Muscle of leg (tissue), 11 donors: ENCODE measurements around the gene SPEM2. TPM values are rescaled to one million over a fixed set of nuclear protein-coding genes. Genes with fewer than 3 reads are reported as not detected.
A peak's percentile ranks its signal among the peaks of the same experiment; 100 is the strongest.

Experiments
- DNase-seq: peaks from one replicate; pipeline ENCODE4 v3.0.0; 2013
- H3K27ac ChIP-seq: one replicate; pipeline ENCODE4 v1.5.1; 2013; ENCODE audit warnings: mild to moderate bottlenecking, low read length, control low read depth
- H3K27me3 ChIP-seq: one replicate; pipeline ENCODE4 v1.6.1; 2013; ENCODE audit warnings: low read length; ENCODE audit not compliant: control insufficient read depth, insufficient read depth
- H3K36me3 ChIP-seq: one replicate; pipeline ENCODE4 v1.6.1; 2013; ENCODE audit warnings: low read length; ENCODE audit not compliant: control insufficient read depth, insufficient read depth
- H3K4me1 ChIP-seq: one replicate; pipeline ENCODE4 v1.6.1; 2013; ENCODE audit warnings: low read length; ENCODE audit not compliant: control insufficient read depth, insufficient read depth
- H3K4me3 ChIP-seq: one replicate; pipeline ENCODE4 v1.5.1; 2013; ENCODE audit warnings: low read length, control low read depth
- H3K9me3 ChIP-seq: replicated peaks from 2 replicates; pipeline ENCODE4 v1.6.1; 2013; ENCODE audit warnings: low read depth, low read length; ENCODE audit not compliant: control insufficient read depth
- WGBS: methylation state at CpG from one replicate; pipeline ENCODE4 v1.1.5; 2013; ENCODE audit warnings: missing lambda C conversion rate; ENCODE audit not compliant: insufficient coverage; 5-methylcytosine and 5-hydroxymethylcytosine counted together
- polyA plus RNA-seq, 8 donors: library from polyadenylated mRNA; unstranded; fragments of 120-200 nt; gene quantifications; one replicate each; pipeline versions ENCODE4 v1.2.1 to v1.2.3, GENCODE V29; 2013; ENCODE audit warnings: inconsistent platforms in 1 of 8, low replicate concordance in 1 of 8; ENCODE audit not compliant: insufficient read length in 8 of 8, insufficient read depth in 1 of 8
- total RNA-seq: library from RNA; stranded (reverse); fragments of 120-200 nt; gene quantifications from one replicate; pipeline ENCODE4 v1.2.4, GENCODE V29; 2013

Gene SPEM2
- total and polyA plus RNA-seq, 9 donors: not detected

DNA sequence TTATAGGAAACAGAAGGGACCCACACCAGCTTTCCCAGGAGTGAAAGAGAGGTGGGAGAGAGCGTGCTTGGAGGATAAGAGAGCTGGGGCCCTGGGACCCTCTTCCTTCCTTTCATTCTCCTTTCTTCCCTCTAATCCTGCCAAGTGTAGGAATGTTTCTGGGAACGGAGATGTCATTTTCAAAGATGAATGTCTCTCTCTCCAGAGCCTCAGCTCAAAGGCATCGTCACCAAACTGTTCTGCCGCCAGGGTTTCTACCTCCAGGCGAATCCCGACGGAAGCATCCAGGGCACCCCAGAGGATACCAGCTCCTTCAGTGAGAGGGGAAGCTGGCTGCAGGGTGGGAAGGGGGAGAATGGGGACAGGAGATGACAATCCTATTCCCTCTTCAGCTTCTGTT lies 15.8 kb downstream of the SPEM2 start:
- Histone ChIP-seq H3K9me3 (no peaks in the 10 kb centered on the region), H3K36me3 (no peaks in the 10 kb centered on the region), H3K27me3 (peaks cover 74% of the 10 kb centered on the region), H3K4me3 (no peak overlapping the region), H3K27ac (no peak overlapping the region), H3K4me1 (peaks cover 81% of the 10 kb centered on the region)
- WGBS: 20% methylated on average over 1 of the region's 7 CpGs
- no peak for DNase-seq

DNA sequence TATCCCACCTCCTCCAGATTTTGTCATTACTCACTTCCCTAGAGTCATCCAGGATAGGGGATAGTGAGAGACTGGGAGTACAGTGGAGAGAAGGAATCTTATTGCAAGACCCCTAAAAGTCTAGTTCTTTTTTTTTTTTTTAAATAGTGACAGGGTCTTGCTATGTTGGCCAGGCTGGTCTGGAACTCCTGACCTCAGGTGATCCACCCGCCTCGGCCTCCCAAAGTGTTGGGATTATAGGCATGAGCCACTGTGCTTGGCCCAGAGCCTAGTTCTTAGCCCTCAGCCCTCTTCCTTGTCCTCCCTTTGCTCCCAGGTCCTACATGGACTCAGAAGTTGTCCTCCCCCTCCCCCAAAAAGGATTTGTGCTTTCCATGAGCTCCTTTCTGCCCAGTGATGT lies 16.7 kb downstream of the SPEM2 start:
- peaks cover 82% of the 10 kb centered on the region for H3K4me1 ChIP-seq

DNA sequence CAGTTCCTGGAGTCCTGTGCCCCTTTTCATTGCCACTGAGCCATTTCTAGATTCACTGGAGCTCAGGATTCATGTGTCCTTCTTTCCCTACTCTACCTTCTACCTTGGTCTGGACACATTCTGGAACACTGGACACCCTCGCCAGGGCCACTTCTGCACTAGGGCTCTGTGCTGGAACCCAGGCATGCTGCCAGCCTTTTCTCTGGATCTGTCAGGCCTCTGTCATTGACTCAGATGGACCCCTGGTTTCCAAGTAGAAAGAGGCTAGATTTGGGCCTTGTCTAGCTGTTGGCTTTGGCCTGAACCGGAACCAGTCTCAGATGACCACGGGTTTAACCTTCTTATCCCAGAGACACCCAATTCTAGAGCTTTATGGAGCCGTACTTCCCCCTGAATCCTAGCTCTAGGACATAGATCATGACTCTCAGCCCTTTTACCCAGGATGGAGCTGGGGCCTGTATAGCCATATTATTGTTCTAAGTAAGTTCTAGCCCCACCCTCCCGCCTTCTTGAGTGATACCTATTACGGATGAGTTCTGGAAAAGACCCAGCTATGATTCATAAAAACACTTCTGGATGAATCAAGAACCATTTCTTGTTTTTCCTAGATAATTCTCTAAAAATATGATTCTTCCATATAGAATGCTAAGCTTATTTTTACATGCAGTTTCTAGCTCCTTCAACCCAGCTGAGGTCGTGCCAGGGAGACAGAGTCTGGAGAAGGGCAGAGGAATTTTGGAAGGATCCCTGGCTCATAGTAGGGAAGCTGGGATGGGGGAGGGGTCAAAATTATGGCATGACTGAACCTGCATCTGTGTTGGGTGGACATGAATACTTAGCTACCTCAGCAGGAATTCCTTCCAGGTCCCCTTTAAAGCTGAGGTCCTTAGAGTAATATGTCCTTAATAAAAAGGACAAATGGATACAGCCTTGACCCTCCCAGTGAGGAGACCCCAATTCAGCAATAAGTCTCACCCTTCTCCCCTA lies 18.4 kb downstream of the SPEM2 start:
- H3K36me3 ChIP-seq: peaks cover 12% of the 10 kb centered on the region
- H3K27ac ChIP-seq: peak overlapping the region; percentile 90
- DNase-seq: no peak
- H3K27me3 ChIP-seq: peaks cover 71% of the 10 kb centered on the region
- H3K4me1 ChIP-seq: peaks cover 68% of the 10 kb centered on the region
- WGBS: 67% methylated on average over 3 of the region's 7 CpGs
- no peaks in the 10 kb centered on the region for H3K9me3 ChIP-seq
- H3K4me3 ChIP-seq: no peak overlapping the region

More for the DNA sequence above, 16.7 kb downstream of the SPEM2 start:
- WGBS: 88% methylated on average over 2 of the region's 2 CpGs
- H3K9me3 ChIP-seq: no peaks in the 10 kb centered on the region
- DNase-seq: no peak
- H3K36me3 ChIP-seq: peaks cover 3% of the 10 kb centered on the region
- no peak overlapping the region for H3K4me3 ChIP-seq
- no peak overlapping the region for H3K27ac ChIP-seq
- peaks cover 76% of the 10 kb centered on the region for H3K27me3 ChIP-seq

DNA sequence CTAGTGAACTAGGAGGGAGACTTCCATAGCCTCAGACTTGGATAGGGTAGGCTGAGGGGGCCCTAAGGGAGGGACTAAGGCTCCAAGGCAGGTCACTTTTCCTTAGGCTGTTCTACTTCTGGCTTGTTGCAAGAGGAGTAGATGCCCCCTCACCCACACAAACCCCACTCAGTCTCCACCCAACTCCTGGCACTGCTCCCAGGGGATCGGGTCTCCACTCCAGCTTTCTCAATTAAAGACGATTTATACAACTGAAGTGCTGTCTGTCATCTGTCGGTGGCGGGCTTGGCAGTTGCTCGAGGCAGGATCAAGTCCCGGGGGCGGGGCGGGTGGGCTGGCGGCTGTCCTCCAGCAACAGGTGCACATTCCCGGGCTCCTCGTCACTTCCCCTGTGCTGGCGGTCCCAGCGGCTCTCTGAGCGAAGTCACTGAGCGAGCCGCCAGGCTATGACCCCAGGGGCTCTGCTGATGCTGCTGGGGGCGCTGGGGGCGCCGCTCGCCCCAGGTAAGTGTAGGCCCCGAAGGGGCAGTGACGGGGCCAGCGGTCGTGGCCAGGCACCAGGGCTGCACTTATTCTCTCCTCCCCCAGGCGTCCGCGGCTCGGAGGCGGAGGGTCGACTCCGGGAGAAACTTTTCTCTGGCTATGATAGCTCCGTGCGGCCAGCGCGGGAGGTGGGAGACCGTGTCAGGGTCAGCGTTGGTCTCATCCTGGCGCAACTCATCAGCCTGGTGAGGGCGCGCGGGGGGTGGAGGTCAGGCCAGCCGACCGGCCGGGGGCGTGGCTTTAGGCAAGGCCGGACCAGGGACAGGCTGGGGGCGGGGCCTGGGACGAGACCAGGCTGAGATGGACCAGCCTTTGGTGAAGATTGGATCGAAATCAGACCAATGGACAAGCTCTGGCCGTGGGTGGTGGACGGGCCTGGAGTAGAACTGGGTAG lies 19.5 kb downstream of the SPEM2 start, which contains the start of gene CHRNB1:
CHRNB1 (plus strand) TSS at position 380 of the 937 bp plus-strand sequence; CDS start at position 447, 67 bp downstream.
- Histone ChIP-seq H3K9me3 (no peaks in the 10 kb centered on the region), H3K4me1 (peaks cover 63% of the 10 kb centered on the region), H3K27me3 (peaks cover 60% of the 10 kb centered on the region), H3K4me3 (peak within 1 kb of the TSS; percentile 82), H3K27ac (peak within 1 kb of the TSS; percentile 99), H3K36me3 (peaks cover 12% of the 10 kb centered on the region)
- DNase-seq: peak; percentile 81
- 2% methylated on average over 46 of the region's 51 CpGs for WGBS

DNA sequence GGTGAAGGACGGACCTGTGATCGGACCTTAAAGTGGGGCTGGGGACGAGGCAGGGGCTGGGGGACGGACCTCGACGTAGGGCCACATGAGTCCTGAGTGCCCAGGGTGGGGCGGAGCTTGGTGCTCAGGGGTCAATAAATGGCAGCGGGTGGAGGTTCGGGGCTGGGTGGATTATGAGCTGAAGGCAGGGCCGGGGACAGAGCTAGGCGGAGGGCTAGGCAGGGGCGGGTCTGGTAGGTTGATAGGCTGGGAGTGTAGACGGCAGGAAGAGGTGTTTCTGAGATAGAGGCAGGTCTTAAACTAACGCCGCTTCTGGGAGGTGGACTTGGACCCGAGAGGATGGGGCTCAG lies 20.2 kb downstream of the SPEM2 start:
- H3K9me3 ChIP-seq: no peaks in the 10 kb centered on the region
- DNase-seq: peak; percentile 44
- peaks cover 12% of the 10 kb centered on the region for H3K36me3 ChIP-seq
- H3K27ac ChIP-seq: peak overlapping the region; percentile 99
- H3K4me3 ChIP-seq: peak overlapping the region; percentile 82
- 7% methylated on average over 13 of the region's 16 CpGs for WGBS
- H3K27me3 ChIP-seq: peaks cover 53% of the 10 kb centered on the region
- H3K4me1 ChIP-seq: peaks cover 56% of the 10 kb centered on the region

DNA sequence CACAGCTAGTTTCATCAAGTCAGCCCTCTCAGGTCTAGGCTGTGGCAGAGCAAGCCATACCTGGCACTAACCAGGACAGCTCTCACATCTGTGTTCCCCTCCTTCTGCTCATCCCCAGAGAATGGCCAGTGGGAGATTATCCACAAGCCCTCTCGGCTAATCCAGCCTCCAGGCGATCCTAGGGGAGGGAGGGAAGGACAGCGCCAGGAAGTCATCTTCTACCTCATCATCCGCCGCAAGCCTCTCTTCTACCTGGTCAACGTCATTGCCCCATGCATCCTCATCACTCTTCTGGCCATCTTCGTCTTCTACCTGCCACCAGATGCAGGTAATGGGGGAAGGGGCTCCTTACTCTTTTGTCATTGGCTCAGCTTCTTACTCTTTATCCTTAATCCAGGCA lies 23.0 kb downstream of the SPEM2 start:
- Histone ChIP-seq H3K27ac (no peak overlapping the region), H3K36me3 (peaks cover 14% of the 10 kb centered on the region), H3K4me3 (no peak overlapping the region), H3K4me1 (peaks cover 37% of the 10 kb centered on the region), H3K27me3 (peaks cover 39% of the 10 kb centered on the region), H3K9me3 (no peaks in the 10 kb centered on the region)
- DNase-seq: no peak
- no CpG with 5 or more reads among the region's 7 CpGs for WGBS

DNA sequence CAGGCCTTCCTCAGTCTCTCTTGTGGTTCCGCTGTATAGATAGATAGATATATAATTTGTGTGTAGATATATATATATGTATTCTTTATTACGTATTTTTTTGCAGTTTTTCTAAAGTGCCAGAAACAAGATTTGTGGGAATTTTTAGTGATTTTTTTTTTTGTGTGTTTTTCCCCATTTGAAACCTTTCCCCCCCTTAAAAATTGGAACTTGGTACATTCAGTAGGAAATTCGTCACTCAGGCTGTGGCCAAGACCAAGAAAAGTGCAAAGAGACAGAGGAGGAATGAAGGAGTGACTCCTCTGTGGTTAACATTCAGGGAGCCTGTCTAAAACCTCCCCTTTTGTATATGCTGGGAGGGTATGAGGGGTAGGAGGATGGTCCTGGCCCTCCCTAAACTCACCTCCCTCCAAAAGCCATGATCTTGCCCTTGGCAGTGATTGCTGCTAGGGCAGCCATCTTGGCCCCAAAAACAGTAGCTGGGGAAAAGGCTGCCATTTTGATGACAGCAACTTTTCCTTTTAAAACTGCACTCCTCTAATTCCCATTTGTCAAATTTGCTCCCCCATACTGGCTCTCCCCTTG lies 34.6 kb downstream of the SPEM2 start:
- WGBS: no CpG with 5 or more reads among the region's 3 CpGs
- H3K4me1 ChIP-seq: peaks cover 12% of the 10 kb centered on the region
- peaks cover 68% of the 10 kb centered on the region for H3K36me3 ChIP-seq
- no peak overlapping the region for H3K27ac ChIP-seq
- H3K27me3 ChIP-seq: no peaks in the 10 kb centered on the region
- H3K9me3 ChIP-seq: no peaks in the 10 kb centered on the region
- no peak for DNase-seq
- H3K4me3 ChIP-seq: no peak overlapping the region

DNA sequence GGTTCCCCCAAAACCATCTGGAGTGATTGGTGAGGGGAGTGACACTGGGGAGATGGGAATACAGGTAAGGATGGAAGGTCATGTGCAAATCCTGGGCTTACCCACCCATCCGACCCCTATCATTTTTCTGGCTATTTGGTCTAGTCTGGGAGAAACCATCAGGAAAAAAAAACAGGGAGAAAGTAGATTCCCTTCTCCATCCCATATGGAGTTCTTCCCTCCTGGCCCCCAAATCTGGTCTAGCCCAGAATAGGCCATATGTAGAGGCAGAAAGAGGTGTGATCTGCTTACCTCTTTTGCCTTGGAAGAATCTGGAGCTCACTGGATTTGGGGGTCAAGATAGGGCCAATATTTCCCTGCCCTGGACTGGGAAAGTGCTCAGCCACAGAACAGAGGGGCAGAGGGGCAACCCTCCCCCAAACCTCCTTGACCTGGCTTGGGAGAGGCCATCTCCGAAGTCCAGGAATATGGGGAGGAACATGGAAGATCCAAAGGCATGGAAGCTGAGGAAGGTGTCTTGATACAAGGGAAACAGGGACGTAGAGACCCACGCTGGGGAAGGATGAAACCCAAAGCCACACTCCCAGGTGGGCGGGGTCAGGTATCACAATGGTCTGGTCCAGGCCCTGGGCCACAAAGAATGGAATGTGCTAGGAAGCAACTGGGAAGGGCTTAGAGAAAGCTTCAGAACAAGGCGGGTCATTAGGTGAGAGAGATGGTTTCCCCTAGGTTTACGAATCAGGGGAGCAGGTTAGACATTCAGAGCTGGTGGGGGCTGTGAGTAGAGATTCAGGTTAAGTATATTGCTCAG lies 35.6 kb downstream of the SPEM2 start:
- DNase-seq: no peak
- H3K9me3 ChIP-seq: no peaks in the 10 kb centered on the region
- H3K4me1 ChIP-seq: peaks cover 8% of the 10 kb centered on the region
- no peak overlapping the region for H3K4me3 ChIP-seq
- no peak overlapping the region for H3K27ac ChIP-seq
- H3K27me3 ChIP-seq: no peaks in the 10 kb centered on the region
- WGBS: 97% methylated on average over 6 of the region's 7 CpGs
- H3K36me3 ChIP-seq: peaks cover 71% of the 10 kb centered on the region
